GM23338 (cell line): ENCODE measurements around the gene STIL. TPM values are rescaled to one million over a fixed set of nuclear protein-coding genes. Genes with fewer than 3 reads are reported as not detected.

Source experiments
- ATAC-seq: fragments of 200-7000 bp; cut with Tn5 transposase; 3 replicates; pipeline ENCODE4 v1.9.1; 2020
- DNase-seq: peaks from one replicate; pipeline ENCODE4 v3.0.0-alpha.2; 2015; ENCODE audit warnings: low spot score
- H2AFZ ChIP-seq: fragments of 200-600 bp; sonication (generic); 2 replicates; pipeline ENCODE4 v1.8.0; 2016; ENCODE audit warnings: antibody characterized with exemption, mild to moderate bottlenecking, moderate library complexity
- H3F3A ChIP-seq: fragments of 200-600 bp; sonication (generic); replicated peaks from 2 replicates; pipeline ENCODE4 v1.8.0; 2017; ENCODE audit warnings: antibody characterized with exemption, mixed run types, low read depth
- H3K27ac ChIP-seq: fragments of 200-600 bp; sonication (generic); 2 replicates; pipeline ENCODE4 v1.6.1; 2016; ENCODE audit warnings: low read depth
- H3K27me3 ChIP-seq: fragments of 200-600 bp; sonication (generic); 2 replicates; pipeline ENCODE4 v1.8.0; 2016; ENCODE audit warnings: mild to moderate bottlenecking, mixed run types, moderate library complexity; ENCODE audit not compliant: insufficient read depth
- H3K36me3 ChIP-seq: fragments of 200-600 bp; sonication (generic); 2 replicates; pipeline ENCODE4 v1.8.0; 2016; ENCODE audit warnings: mild to moderate bottlenecking; ENCODE audit not compliant: insufficient read depth
- H3K4me1 ChIP-seq: fragments of 200-600 bp; sonication (generic); 2 replicates; pipeline ENCODE4 v1.8.0; 2016; ENCODE audit warnings: mild to moderate bottlenecking, moderate library complexity; ENCODE audit not compliant: insufficient read depth
- H3K4me2 ChIP-seq: fragments of 200-600 bp; sonication (generic); 2 replicates; pipeline ENCODE4 v1.7.1; 2017; ENCODE audit warnings: mixed run types
- H3K4me3 ChIP-seq: fragments of 200-600 bp; sonication (generic); 2 replicates; pipeline ENCODE4 v1.6.1; 2016; ENCODE audit warnings: mixed run types
- H3K79me2 ChIP-seq: fragments of 200-600 bp; sonication (generic); replicated peaks from 2 replicates; pipeline ENCODE4 v1.8.0; 2017; ENCODE audit warnings: mild to moderate bottlenecking; ENCODE audit not compliant: insufficient read depth
- H3K9me2 ChIP-seq: fragments of 200-600 bp; sonication (generic); 2 replicates; pipeline ENCODE4 v1.8.0; 2017; ENCODE audit not compliant: insufficient read depth
- H4K20me1 ChIP-seq: fragments of 200-600 bp; sonication (generic); replicated peaks from 2 replicates; pipeline ENCODE4 v1.8.0; 2017; ENCODE audit warnings: mild to moderate bottlenecking; ENCODE audit not compliant: insufficient read depth
- H3K27ac Mint-ChIP-seq: 2 replicates; pipeline ENCODE4 v1.8.0; 2020; ENCODE audit warnings: inconsistent platforms, mild to moderate bottlenecking, moderate library complexity, mixed read lengths
- H3K27me3 Mint-ChIP-seq: 3 replicates; pipeline ENCODE4 v1.8.0; 2022; ENCODE audit warnings: low read depth, mild to moderate bottlenecking, moderate library complexity, mixed read lengths, inconsistent platforms; ENCODE audit not compliant: insufficient read depth, poor library complexity
- H3K36me3 Mint-ChIP-seq: 3 replicates; pipeline ENCODE4 v1.8.0; 2021; ENCODE audit warnings: low read depth, mild to moderate bottlenecking, inconsistent platforms, moderate library complexity, mixed read lengths
- H3K4me1 Mint-ChIP-seq: 3 replicates; pipeline ENCODE4 v1.8.0; 2020; ENCODE audit warnings: mild to moderate bottlenecking, inconsistent platforms, mixed read lengths
- H3K4me3 Mint-ChIP-seq: 3 replicates; pipeline ENCODE4 v1.8.0; 2021; ENCODE audit warnings: moderate library complexity, mild to moderate bottlenecking, inconsistent platforms, mixed read lengths
- H3K9me3 Mint-ChIP-seq: 3 replicates; pipeline ENCODE4 v1.8.0; 2020; ENCODE audit warnings: moderate library complexity, mild to moderate bottlenecking, inconsistent platforms, mixed read lengths
- EZH2 ChIP-seq: fragments of 200-600 bp; sonication (generic); IDR thresholded peaks from one replicate; pipeline ENCODE4 v1.8.0; 2017; ENCODE audit warnings: antibody characterized with exemption, mild to moderate bottlenecking, low read depth; ENCODE audit not compliant: unreplicated experiment
- REST ChIP-seq: IDR thresholded peaks from one replicate; pipeline ENCODE4 v1.6.1; 2018; ENCODE audit warnings: antibody characterized with exemption; ENCODE audit not compliant: unreplicated experiment
- ZNF114 ChIP-seq: fragments of 250-450 bp; sonication (Bioruptor Pico); IDR thresholded peaks from 2 replicates; pipeline ENCODE4 v1.5.0; 2020; ENCODE audit warnings: mild to moderate bottlenecking, moderate library complexity
- ZNF462 ChIP-seq: fragments of 250-450 bp; sonication (Bioruptor Pico); IDR thresholded peaks from 2 replicates; pipeline ENCODE4 v1.5.0; 2020; ENCODE audit warnings: mild to moderate bottlenecking, moderate library complexity
- polyA plus RNA-seq: library from polyadenylated mRNA; unstranded; fragments of >200 nt; fragmentation: Nextera tagmentation; extraction: Ambion mirVana; gene quantifications from 2 replicates; pipeline ENCODE4 v1.2.1, GENCODE V29; 2016
- total RNA-seq: library from RNA; depleted of rRNA; stranded (reverse); fragments of >200 nt; shearing (Covaris generic); gene quantifications from 2 replicates; pipeline ENCODE4 v1.2.3, GENCODE V29; 2014
- TF ChIP-seq, protein P1 (sequence below), 2 experiments: fragments of 200-600 bp in 1 of 2; sonication (generic) in 1 of 2; conservative IDR thresholded peaks; 2 replicates each; pipeline versions ENCODE4 v1.5.1 to v1.6.1; 2016 to 2017; ENCODE audit warnings: antibody characterized with exemption in 2 of 2, low read depth in 2 of 2, mild to moderate bottlenecking in 2 of 2, moderate library complexity in 1 of 2

Gene STIL
- total and polyA plus RNA-seq, 2 experiments from 2014 or later = 15.6 to 38.2 TPM

GRCh38 chr1:47224676-47225399 lies 89.1 kb downstream of the STIL start (continued):
- TF ChIP-seq REST (no peak), ZNF114 (CRISPR knock-in tag) (no peak), EZH2 (peak; percentile 93)
- TF ChIP-seq, protein P1, sequence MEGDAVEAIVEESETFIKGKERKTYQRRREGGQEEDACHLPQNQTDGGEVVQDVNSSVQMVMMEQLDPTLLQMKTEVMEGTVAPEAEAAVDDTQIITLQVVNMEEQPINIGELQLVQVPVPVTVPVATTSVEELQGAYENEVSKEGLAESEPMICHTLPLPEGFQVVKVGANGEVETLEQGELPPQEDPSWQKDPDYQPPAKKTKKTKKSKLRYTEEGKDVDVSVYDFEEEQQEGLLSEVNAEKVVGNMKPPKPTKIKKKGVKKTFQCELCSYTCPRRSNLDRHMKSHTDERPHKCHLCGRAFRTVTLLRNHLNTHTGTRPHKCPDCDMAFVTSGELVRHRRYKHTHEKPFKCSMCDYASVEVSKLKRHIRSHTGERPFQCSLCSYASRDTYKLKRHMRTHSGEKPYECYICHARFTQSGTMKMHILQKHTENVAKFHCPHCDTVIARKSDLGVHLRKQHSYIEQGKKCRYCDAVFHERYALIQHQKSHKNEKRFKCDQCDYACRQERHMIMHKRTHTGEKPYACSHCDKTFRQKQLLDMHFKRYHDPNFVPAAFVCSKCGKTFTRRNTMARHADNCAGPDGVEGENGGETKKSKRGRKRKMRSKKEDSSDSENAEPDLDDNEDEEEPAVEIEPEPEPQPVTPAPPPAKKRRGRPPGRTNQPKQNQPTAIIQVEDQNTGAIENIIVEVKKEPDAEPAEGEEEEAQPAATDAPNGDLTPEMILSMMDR (conservative IDR thresholded peaks at IDR 0.05; ENCODE audit: low read depth in 2 of 2) = no peak

GRCh38 chr1:47223921-47224675 lies 89.8 kb downstream of the STIL start:
- ATAC-seq (no peak; the same call in 2 of the 3 replicates), DNase-seq (peak; percentile 39)
- TF ChIP-seq ZNF462 (CRISPR knock-in tag) = no peak
- peak; percentile 73 for TF ChIP-seq EZH2
- Histone ChIP-seq H2AFZ (no peak overlapping the region), H3K9me2 (no peaks in the 10 kb centered on the region), H3F3A (peaks cover 15% of the 10 kb centered on the region), H3K27ac (no peak overlapping the region), H3K79me2 (no peaks in the 10 kb centered on the region), H3K4me1 (peaks cover 41% of the 10 kb centered on the region), H3K36me3 (no peaks in the 10 kb centered on the region), H3K27me3 (peaks cover 98% of the 10 kb centered on the region), H3K4me2 (peak overlapping the region; percentile 71), H4K20me1 (peaks cover 9% of the 10 kb centered on the region), H3K4me3 (peak overlapping the region; percentile 53; the same call in 1 of the 2 replicates)
- Mint-ChIP-seq H3K9me3 (0 out of 3 replicates have a peak, but pooled peaks cover 3% of the 10 kb centered on the region), H3K27me3 (peaks cover 42% of the 10 kb centered on the region), H3K4me1 (peaks cover 24% of the 10 kb centered on the region), H3K36me3 (no peaks in the 10 kb centered on the region), H3K4me3 (no peak overlapping the region), H3K27ac (no peak overlapping the region)
